HEK293 (cell line): ENCODE measurements around the gene C11orf86.

ENCODE experiments used
- CTCF ChIP-seq: fragments of 450-650 bp; formaldehyde crosslinking; IDR thresholded peaks from 2 replicates; pipeline ENCODE4 v1.5.1; 2016; ENCODE audit warnings: missing biosample characterization, missing genetic modification characterization
- ZNF24 ChIP-seq: fragments of 450-650 bp; formaldehyde crosslinking; IDR thresholded peaks from 2 replicates; pipeline ENCODE4 v1.5.1; 2016; ENCODE audit warnings: missing biosample characterization, missing genetic modification characterization
- ZNF830 ChIP-seq: fragments of 450-650 bp; IDR thresholded peaks from 2 replicates; pipeline ENCODE4 v1.5.0; 2018; ENCODE audit warnings: missing biosample characterization, missing genetic modification characterization, low read depth, mild to moderate bottlenecking, moderate library complexity

- TF ChIP-seq CTCF (tag by site-specific recombination): no peak
- no peak for TF ChIP-seq ZNF830
- TF ChIP-seq ZNF24 (tag by site-specific recombination): no peak
Measured at GRCh38 chr11:67013511-67014045, 38.5 kb downstream of the C11orf86 start.
